ENCODE measurements around the gene MLLT10. TPM values are rescaled to one million over a fixed set of nuclear protein-coding genes. Genes with fewer than 3 reads are reported as not detected.

The MLLT10 gene
- total and polyA plus RNA-seq, 9 of the 15 experiments (the other 6 are each of a cell fraction or from before 2014, with no cell fraction given) = 18.8 to 81.4 (median 64.2) TPM

- Histone ChIP-seq H4K20me1 (replicated peaks; ENCODE audit: control insufficient read depth, insufficient read depth, low read length) (no peaks in the 10 kb centered on the region), H3K27me3 (ENCODE audit: control insufficient read depth in 2 of 2, insufficient read depth in 2 of 2, low read length in 2 of 2) (no peaks in the 10 kb centered on the region), H3K4me3 (no peak overlapping the region), H3K9me1 (ENCODE audit: control insufficient read depth, insufficient read depth, low read length) (no peaks in the 10 kb centered on the region), H3K79me2 (ENCODE audit: control insufficient read depth, insufficient read depth, low read length) (peaks cover 21% of the 10 kb centered on the region; the same call in 1 of the 3 replicates), H3K36me3 (ENCODE audit: control insufficient read depth, insufficient read depth, low read length) (peaks cover 69% of the 10 kb centered on the region), H3K9me3 (replicated peaks; ENCODE audit: control insufficient read depth, insufficient read depth, low read depth, low read length) (no peaks in the 10 kb centered on the region), H3K27ac (ENCODE audit: extremely low read depth, low read depth, low read length) (no peak overlapping the region), H2AFZ (ENCODE audit: low read depth, low read length) (no peak overlapping the region), H3K4me1 (replicated peaks in 1 of 2; ENCODE audit: control insufficient read depth in 2 of 2, insufficient read depth in 2 of 2, low read length in 2 of 2) (no peaks in the 10 kb centered on the region; a peak in 1 of 5 replicates), H3K4me2 (ENCODE audit: insufficient read depth, low read length) (no peak overlapping the region), H3K9ac (ENCODE audit: insufficient read depth in 1 of 2, low read depth in 2 of 2, low read length in 2 of 2) (no peak overlapping the region)
- no TSS peak for BruUV-seq (replicated peaks)
- ChIA-PET CTCF (ENCODE audit: low intra/inter-chr PET ratio) (no interaction called here), POLR2A (interaction anchor here (1.4 to 1.7 kb wide), 2 partner anchors 9 to 90 kb away, joined by 3 to 4 read pairs; no protein-coding TSS in a partner anchor)
- in situ Hi-C loops (cut with MboI) = no loop called here
- intact Hi-C loops (cut with micrococcal nuclease) = loop anchor here (10.0 kb wide), 1 partner anchor 99 kb away; no protein-coding TSS in a partner anchor
- FAIRE-seq (no peak), DNase-seq (ENCODE audit: extremely low read depth in 1 of 4, low spot score in 3 of 4) (no peak), ATAC-seq (no peak)
- WGBS (ENCODE audit: insufficient coverage, low coverage, missing lambda C conversion rate) = 93% methylated on average over 3 of the region's 3 CpGs
- TF ChIP-seq ZBTB5 (IDR thresholded peaks at IDR 0.05) = no peak
- TF ChIP-seq NEUROD1 (IDR thresholded peaks at IDR 0.05; ENCODE audit: borderline replicate concordance, low read depth, low read length, partially characterized antibody) = no peak
- no peak for TF ChIP-seq ZBTB40 (IDR thresholded peaks at IDR 0.05)
- TF ChIP-seq ZBTB40 (CRISPR knock-in tag; IDR thresholded peaks at IDR 0.05) = no peak
- TF ChIP-seq GABPB1 (CRISPR knock-in tag; IDR thresholded peaks at IDR 0.05) = no peak
- TF ChIP-seq ZC3H4 (CRISPR knock-in tag; IDR thresholded peaks at IDR 0.05; ENCODE audit: borderline replicate concordance) = no peak
These were observed 91.7 kb downstream of the MLLT10 start for GRCh38 chr10:21625623-21626229.
